Fibroblast of skin of right biceps (primary cell): ENCODE results near the gene COX4I1.
A peak's percentile ranks its signal among the peaks of the same experiment; 100 is the strongest.

ENCODE experiments used
- DNase-seq: peaks from one replicate; pipeline ENCODE4 v3.0.0-alpha.2; 2013

Gene COX4I1

DNA sequence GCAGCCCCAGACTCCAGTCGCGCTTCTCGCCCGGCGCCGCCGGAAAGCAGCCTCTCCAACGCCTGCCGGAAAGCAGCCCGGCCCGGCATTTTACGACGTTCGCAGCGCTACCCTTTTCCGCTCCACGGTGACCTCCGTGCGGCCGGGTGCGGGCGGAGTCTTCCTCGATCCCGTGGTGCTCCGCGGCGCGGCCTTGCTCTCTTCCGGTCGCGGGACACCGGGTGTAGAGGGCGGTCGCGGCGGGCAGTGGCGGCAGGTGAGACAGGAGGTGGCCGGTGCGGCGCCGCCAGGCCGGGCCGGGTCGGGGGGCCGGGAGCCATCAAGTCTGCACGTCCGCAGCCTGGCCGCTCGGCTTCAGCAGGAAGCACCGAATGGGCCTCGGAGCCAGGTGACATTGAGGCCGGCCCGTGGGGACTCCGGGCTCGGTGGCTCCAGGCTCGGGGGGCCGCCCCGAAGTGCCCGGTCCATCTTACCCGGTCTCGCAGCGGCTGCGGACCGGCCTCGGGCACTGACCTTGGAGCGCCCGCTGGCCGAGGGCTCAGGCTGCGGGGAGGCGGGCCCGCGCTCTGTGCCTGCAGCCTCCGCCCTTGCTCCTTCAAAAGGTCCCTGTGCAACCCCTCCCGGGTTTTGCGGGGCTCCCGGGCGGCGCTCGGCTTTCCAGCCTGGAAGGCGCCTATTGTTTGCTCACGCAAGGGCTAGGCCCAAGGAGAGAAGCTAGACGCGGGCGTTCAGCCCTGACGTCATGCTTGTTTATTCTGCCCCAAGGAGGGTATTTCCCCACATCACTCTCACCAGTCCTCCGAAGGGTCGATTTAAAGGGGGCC is at the start of gene COX4I1, which contains the start of gene EMC8:
COX4I1 (plus strand) TSS at position 199 of the 824 bp plus-strand sequence. CDS start 1,511 bp downstream, outside the sequence.
EMC8 (minus strand) TSS at position 48 of the 824 bp plus-strand sequence. CDS start 249 bp downstream, outside the sequence.
- peak; percentile 94 for DNase-seq

DNA sequence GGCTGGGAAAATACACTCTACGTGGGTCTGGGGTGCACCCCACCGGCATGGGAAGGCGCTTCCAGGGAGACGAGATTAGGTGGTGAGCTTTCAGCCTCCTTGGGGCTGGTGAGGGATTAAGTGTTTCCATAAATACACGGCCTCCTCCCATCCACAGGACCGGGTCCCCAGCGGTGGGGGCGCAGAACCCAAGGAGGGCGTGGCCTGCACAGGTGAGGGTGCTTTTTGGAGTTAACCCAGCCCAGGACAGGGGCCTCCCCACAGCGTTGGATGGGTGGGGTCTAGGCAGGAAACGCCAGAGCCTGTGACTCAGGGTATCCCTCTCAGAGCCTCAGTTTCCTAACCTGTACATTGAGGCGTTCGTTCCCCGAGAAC is 49.7 kb upstream of the COX4I1 start:
- DNase-seq = no peak

DNA sequence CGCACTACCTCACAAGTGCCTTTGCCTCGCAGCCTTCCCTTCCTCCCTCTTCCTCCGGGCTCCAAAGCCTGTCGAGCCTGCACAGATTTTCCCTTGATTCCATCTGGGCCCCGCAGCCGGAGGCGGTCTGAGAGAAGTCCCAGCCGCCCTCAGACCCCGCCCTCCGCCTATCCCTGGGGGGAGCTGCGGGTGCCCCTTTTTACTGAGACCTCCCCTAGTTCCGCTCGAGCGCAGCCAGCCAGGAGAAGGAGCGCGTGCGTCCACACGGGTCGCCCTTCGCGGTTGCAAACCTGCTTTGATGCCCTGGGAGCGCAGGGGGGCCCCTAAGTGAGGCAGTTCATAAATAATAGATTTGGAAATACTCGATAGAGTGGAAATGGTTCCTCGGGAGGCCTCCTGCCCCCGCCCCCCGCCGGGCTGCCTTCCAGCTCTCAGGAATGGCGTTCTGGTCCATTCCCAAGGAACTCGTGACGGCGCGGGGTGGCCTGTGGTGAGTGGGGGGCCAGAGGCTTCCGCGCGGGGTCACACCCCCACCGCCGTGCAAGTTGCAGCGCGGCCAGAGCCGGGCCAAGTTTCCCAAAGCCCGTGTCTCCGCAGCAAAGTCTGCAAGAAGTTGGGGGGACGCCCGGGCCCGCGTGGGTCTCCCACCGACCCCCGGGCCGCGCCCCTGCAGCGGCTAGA is 49.2 kb upstream of the COX4I1 start:
- DNase-seq = peak; percentile 55

DNA sequence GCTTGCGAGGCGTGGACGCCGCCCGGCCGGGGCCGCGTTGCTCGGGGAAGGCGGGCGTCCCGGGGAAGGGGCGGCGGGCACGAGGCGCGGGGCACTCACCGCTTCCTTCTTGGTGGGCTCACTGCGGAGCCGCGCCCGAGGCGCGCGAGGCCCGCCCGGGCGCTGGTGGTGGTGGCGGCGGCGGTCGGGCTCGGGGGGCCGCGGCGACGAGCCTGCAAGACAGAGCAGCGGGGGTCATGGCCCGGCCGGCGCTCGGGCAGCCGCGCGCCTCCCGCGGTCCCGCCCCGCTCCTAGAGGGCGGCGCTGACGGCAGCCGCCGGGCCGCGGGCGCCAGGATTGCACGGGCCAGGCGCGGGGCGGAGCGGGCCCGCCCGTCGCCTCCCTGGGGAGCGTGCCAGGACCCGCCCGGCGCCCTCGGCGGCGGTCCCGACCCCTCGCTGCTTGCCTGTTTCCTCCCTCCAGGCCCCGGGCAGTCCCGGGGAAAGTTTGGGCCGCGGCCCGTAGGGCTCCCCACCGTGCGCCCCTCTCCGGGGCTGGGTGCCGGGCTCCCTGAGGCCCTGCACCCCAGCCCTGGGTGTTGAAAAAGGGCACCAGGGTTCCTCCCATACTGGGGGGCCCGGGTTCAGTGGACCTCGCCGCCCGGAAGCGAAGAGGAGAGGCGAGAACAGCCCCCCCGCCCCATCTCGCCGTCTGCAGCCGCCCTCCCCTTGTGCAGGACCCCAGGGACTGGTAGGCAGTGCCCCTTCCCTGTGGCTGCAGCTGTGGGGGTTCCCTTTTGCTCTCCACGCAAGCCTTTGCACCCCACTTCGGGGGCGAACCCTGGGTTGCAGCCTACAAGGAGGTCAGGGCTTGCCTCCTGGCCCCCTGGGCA is 48.4 kb upstream of the COX4I1 start, which contains the start of gene C16orf74:
C16orf74 (minus strand) TSS at position 270 of the 871 bp plus-strand sequence. CDS start 15,879 bp downstream, outside the sequence.
- peak; percentile 56 for DNase-seq

DNA sequence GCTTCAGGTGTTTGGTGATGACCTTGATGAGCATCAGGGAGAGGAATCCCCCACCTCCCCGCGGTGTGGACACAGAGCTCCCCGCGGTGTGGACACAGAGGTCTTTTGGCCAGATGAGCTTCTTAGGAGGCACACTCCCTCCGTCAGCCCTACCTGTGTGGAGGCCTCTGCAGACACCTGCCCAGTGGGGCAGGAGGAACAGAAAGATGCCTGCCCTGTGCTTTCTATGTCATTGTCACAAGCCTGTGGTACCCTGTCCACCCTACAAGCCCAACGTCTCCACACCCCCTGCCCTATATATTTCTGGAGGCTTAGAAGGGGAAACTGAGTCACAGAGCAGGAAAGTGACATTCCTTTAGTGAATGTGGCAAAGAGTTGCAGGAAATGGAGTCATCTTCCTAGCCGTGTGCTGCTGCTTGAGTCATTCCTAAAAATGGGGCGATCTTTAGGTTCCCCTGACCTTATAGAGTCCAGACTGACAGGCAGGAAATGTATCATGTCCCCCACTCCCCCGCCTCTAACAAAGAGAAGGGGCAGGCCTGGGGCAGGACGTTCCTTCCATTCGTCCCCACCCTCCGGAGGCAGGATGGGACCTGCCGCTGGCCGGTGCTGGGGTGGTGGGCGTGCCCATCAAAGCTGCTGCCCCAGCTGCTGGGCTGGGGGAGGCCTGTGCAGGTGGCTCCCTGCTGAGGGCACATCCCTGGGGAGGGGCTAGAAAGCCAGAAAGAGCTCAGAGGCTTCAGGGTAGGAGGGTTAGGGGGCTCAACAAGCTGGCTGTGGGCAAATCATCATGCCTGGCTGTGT is 47.6 kb upstream of the COX4I1 start:
- peak; percentile 67 for DNase-seq

DNA sequence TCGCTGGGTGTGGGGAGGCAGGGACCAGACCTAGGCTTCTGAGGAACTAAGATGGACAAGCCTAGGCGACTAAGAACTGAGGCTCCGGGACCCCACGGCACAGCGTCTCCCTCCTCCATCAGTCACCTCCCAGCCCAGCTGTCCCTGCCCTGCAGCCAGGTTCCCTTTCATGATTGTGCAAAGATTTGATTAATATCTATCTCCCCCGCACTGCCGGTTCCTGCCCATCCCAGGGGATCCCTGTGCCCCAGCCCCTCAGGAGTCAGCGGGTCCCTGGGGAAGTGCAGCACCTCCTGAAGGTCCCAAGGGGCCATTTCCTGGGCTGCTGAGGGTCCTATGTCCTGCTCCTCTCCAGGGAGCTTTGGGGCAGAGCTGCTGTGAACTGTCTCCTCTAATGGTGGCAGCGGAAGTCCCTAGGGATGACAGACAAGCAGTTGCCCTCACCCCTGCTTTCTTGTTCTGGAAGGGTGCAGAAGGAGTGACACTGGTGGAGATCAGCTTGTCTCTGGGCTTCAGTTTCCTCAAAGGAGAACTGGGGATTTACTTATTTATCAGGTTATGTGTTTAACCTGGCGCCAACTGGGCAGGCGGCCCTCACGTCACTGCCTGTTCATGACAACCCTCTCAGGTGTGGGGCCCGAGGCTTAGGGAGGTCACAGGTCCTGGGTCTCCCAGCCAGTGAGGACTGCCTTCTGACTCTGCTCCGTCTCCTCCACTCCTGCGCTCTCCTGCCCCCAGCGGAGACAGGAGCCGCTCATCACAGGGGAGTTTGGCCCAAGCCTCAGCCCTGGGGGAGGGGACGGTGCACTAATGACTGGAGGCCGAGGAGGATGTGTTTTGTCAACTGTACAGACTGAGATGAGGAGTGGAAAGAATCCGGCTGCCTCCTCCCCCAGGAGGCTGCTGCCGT is 46.7 kb upstream of the COX4I1 start:
- peak; percentile 80 for DNase-seq

DNA sequence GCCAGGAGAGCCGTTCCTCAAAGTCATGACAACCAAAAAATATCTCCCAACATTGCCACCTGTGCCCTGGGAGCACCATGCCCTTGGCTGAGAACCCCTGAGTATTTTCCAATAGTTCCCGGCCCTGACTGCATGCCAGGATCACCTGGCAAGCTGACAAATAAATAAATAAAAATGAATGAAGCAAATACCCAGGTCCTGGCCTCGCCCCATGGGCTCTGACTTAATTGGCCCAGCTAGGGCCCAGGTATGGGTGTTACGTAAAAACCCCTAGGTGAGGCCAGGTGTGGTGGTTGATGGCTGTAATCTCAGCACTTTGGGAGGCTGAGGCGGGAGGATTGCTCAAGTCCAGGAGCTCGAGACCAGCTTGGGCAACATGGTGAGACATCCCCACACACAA is 45.9 kb upstream of the COX4I1 start:
- DNase-seq = no peak

DNA sequence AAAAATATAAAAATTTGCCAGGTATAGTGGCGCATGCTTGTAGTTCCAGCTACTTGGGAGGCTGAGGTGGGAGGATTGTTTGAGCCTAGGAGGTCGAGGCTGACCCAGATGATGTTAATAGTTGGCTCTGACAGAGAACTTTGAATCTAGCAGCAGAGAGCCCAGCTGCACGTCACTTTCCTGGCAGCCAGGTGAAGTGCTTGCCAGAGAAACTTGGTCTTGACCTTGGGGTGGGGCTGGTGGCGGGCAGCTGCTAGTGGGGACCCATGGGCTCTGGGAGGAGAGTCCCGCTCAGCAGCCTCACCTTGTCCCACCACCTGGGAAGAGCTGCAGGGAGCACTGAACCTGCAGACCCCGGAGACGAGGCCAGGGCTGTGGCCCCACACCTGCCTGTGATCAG is 45.5 kb upstream of the COX4I1 start:
- DNase-seq = no peak

DNA sequence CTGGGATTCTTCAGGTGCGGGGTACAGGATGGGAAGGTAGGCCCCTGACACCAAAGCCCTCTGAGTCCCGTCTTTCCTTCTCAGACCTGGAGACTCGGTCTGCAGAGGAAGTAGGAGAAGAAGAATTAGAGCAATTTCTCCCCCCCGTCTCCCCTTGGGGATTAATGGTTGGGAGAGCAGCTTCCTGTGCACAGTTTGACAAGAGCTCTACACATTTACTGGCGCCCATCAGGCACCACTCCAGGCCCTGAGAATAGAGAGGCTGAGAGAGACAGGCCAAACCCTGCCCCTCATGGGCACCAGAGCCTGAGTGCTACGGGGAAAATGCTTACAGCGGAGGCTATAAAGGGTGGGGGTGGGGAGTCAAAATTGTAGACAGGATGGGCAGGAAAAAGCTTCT is 45.1 kb upstream of the COX4I1 start:
- no peak for DNase-seq

DNA sequence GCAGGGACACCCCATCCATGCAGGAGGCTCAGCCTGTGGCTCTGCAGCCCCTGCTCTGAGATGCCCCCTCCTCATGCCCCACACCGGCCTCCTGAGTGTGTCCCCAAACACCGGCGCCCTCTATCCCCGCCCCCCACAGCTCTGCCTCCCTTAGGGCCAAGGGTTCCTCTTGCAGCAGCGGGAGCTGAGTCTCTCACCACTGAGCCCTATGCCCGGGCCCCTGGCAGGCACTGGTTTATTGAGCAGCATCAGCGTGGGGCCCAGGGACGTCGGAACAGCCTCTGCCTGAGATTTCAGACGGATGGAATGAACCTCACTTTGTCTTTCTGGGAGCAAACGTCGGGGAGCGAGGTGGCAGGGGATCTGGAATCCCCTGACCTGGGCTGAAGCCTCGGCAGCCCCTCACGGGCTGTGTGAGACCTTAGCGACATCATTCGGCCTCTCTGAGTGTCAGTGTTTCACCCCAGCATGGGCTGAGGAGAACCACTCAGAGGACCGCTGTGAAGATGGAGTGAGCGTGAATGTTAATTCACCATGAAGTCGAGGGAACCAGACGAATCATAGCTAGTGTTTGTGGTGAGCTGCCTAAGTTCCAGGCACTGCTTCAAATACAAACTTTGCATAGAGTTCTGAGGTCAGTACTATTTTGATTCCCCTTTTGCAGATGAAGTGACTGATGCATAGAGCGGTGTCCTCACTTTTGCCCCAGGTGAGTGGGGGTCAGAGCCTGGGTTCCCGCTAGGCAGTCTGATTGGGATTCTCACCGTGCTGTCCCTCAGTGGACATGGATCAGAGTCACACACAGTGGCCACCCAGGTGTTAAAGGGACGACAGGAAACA is 43.3 kb upstream of the COX4I1 start:
- peak; percentile 43 for DNase-seq

DNA sequence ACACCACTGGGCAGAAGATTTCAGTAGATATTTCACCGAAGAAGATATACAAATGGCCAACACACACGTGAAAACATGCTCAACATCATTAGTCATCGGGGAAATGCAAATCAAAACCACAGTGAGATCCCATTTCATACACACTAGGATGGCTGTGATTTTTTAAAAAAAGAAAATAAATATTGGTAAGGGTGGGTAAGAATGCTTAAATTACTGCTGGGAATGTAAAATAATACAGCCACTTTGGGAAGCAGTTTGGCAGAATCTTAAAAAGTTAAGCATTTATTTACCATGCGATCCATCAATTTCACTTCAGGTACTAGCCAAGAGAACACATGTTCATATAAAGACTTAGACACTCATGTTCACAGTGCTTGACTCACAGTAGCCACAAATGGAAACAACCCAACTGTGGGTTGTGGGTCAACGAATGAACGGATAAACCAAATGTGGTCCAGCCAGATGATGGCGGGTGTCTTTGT is 42.1 kb upstream of the COX4I1 start:
- peak; percentile 76 for DNase-seq

DNA sequence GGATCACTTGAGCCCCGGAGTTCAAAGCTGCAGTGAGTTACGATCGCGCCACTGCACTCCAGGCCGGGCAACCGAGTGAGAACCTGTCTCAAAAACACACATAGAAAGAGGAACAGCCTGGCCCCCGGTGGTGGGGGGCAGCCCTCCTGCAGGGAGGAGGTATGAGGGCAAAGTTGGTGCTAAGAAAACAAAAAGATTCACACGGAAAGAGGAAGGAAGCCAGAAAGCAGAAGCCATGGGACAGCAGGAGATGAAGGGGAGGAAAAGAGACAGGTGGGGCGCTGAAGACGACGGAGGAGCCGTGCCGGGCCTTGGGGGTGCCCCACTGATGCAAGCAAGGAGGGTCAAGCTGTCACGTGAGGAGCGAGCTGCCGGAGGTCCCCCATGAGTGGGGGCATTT is 40.4 kb upstream of the COX4I1 start:
- DNase-seq = no peak

DNA sequence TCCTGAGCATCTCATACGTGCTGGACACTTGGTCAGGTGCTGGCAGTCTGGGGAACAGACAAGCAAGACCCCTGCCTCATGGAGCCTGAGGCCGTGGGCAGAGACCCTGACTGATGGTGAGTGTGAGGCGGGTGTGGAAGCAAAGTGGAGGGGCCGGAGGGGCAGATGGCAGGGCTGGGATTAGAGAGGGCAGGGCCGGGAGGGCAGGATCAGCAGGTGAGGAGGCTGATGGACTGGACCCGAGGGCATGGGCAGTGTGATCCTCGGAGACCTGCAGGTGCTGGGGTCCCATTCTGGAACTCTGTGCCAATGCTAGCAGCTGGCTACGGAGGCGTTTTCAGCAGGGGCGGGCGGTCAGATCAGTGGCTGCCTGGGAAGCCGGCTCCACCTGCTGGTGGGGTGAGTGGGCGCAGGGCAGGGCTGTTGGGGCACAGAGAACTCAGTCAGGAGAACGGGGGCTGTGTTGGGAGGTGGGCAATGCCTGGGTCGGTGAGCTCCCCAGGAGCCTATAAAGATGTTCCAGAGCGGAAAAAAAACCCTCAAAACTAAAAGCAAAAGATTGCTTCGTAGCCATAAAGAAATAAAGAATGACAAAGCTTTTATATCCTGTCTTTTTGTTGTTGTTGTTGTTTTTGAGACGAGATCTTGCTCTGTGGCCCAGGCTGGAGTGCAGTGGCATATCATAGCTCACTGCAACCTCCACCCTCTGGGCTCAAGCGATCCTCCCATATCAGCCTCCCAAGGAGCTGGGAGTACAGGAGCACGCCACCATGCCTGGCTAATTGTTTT is 39.7 kb upstream of the COX4I1 start:
- no peak for DNase-seq

DNA sequence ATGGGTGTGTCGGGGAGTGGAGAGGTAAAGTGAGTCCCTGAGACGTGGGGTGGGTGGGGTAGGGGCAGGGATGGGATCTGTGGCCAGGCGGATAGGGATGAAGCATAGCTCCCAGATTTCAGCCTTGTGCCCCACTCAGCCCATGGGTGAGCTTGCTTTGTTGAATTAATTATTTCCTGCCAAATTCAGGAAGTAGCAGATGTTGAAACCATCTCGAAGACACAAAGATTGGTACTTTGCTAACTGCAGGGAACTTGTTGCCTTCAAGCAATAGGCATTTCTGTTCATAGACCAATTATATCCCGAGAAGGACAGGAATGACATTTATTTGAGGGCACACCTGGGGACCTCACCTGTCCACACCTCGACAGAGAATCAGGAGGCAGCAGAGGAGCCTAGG is 37.6 kb upstream of the COX4I1 start:
- no peak for DNase-seq

DNA sequence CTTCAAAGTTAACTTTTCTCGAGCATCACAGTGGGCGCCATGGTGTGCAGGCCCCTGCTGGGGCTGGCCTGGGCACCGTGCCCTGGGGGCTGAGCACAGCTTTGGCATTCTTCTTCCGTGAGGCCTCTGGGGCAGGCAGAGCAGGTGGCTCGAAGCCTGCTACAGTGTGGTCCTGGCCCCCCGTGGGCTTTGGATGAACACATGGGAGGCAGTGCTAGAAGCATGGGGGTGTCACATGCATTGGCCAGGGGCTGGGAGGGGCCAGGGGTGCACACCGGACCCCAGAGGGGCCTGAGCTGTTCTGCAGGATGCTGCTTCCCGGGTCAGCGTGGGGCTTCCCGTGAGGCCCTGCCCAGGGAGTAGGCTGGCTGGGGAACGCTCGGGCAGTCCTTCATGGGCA is 36.5 kb upstream of the COX4I1 start:
- DNase-seq = no peak

DNA sequence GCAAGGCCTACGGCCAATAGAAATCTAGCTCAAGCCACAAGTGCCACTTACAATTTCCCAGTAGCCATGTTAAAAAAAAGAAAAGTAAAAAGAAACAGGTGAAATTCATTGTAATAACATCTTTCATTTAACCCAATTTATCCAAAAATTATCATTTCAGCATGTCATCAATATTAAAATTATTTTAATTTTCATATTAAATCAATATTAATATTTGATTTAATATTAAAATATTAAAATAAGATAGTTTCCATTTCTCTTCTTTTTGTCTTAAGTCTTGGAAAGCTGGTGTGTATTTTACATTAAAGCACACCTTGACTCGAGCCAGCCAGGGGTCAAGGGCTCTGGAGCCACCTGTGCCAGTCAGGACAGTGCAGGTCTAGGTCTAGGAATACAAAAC is 35.9 kb upstream of the COX4I1 start:
- DNase-seq = no peak

DNA sequence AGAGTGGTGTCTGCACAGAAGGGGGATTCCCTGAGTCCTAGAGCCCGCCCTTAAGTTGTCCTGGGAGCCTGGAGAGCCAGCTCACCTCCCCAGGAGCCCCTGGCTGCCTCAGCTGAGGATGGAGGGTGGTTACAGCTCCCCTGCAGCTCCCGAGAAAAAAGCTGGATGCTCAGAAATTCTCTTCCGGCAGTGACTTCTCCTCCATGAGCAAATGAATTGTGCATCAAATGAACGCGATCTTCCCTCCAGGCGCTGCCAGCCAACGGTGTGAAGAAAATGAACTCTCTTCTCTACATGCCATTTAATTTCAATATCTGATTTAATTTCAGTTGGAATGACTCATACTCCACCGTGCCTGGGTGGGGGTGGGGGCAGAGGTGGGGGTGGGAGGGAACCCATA is 34.3 kb upstream of the COX4I1 start:
- no peak for DNase-seq

DNA sequence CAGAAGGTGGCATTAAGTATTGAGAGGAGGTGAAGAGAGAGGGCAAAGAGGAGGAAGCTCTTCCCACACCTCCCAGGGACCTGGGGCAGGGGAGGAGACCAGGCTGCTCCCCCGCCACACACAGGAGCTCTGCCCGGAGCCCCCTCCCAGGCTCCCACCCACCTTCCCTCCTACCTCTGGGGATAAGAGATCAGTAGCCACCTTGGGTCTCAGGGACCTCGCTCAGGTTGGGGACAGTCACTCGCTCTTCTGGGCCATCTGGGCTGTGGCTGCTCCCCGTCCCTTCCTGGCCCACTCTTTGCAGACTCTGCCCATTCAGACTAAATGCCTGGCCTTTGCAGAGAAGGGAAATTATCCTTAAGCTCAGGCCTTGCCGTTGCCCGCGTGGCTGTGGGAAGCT is 33.7 kb upstream of the COX4I1 start:
- no peak for DNase-seq

DNA sequence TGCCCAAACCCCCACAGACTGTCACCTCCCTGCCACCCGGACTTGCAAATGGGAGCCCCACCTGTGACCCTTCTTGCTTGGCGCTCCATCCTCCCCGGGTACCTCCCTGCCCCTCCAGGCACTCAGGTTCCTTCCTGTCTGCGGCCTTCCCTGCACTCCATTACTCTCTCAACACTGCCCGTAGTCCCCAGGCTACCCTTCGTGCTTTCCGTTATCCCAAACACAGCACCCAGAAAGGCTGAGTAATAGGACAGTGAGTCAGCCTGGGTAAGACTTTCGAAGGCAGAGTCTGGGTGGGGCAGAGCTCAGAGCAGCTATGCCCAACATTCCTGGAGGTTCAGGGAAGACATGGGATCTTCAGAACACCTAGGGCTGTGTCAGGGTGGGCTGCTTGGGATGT is 32.0 kb upstream of the COX4I1 start:
- peak; percentile 90 for DNase-seq
